Ovary (tissue), 9 donors: ENCODE results near the gene TMEM132D. TPM values are rescaled to one million over a fixed set of nuclear protein-coding genes. Genes with fewer than 3 reads are reported as not detected.

ENCODE experiments used
- DNase-seq, 5 donors: peaks; one replicate each; pipeline ENCODE4 v3.0.0-alpha.2; 2019 to 2020
- H3K27ac ChIP-seq, 2 donors: fragments of 200-600 bp; one replicate each; pipeline versions ENCODE4 v1.5.1 to v1.8.0; 2019 to 2022
- H3K27me3 ChIP-seq: fragments of 200-600 bp; one replicate; pipeline ENCODE4 v1.8.0; 2022
- H3K36me3 ChIP-seq: fragments of 200-600 bp; sonication (generic); one replicate; pipeline ENCODE4 v1.5.1; 2019
- H3K4me1 ChIP-seq: one replicate; pipeline ENCODE4 v1.8.1; 2013; ENCODE audit warnings: mild to moderate bottlenecking, moderate library complexity; ENCODE audit not compliant: insufficient read depth
- H3K4me3 ChIP-seq: fragments of 200-600 bp; sonication (generic); one replicate; pipeline ENCODE4 v1.5.1; 2017
- H3K9me3 ChIP-seq, 2 donors: fragments of 200-600 bp in 1 of 2; sonication (generic) in 1 of 2; one replicate each; pipeline versions ENCODE4 v1.5.1 to v1.8.1; 2013 to 2019; ENCODE audit warnings: mild to moderate bottlenecking in 1 of 2, moderate library complexity in 1 of 2
- EP300 ChIP-seq: sonication (generic); formaldehyde crosslinking; IDR thresholded peaks from one replicate; pipeline ENCODE4 v1.6.1; 2017; ENCODE audit warnings: antibody characterized with exemption
- POLR2A ChIP-seq: fragments of 450-650 bp; IDR thresholded peaks from one replicate; pipeline ENCODE4 v1.6.1; 2017; ENCODE audit warnings: antibody characterized with exemption, mild to moderate bottlenecking, moderate library complexity
- WGBS, 3 donors: extraction: QIAGEN DNeasy Blood & Tissue Kit in 1 of 3; methylation state at CpG; one replicate each; pipeline versions ENCODE4 v1.1.5 to v1.1.7; 2013 to 2017; 5-methylcytosine and 5-hydroxymethylcytosine counted together
- intact Hi-C, 4 donors: fragments of 100-400 bp; cut with DNase I; formaldehyde crosslinking; loops; one replicate each; pipeline versions ENCODE4 v1.11.0 to v1.15.1; 2022 to 2023
- polyA plus RNA-seq, 2 donors: library from polyadenylated mRNA; stranded (reverse); fragments of 200-250 nt in 1 of 2; fragments of 350-450 nt in 1 of 2; fragmentation: Illumina TruSeq in 1 of 2; extraction: RNeasy Lipid Tissue Mini Kit (QIAGEN cat#74804) in 1 of 2; gene quantifications; one replicate each; pipeline ENCODE4 v1.2.3, GENCODE V29; 2013 to 2014
- total RNA-seq, 7 donors: library from RNA; depleted of rRNA in 2 of 7; stranded (reverse); fragments of >200 nt in 2 of 7; fragmentation: NEBNext Ultra II Directional in 3 of 7; extraction: Animal tissue kit (Norgen Biotek cat#: 25700) in 3 of 7; gene quantifications; one replicate each; pipeline versions ENCODE4 v1.1.0 to v1.2.4, GENCODE V29; 2016 to 2023
- TF ChIP-seq, protein P1 (sequence below), 3 donors: fragments of 450-650 bp in 2 of 3; fragments of 200-600 bp in 1 of 3; IDR thresholded peaks; one replicate each; pipeline versions ENCODE4 v1.5.1 to v1.8.0; 2016 to 2022; ENCODE audit warnings: antibody characterized with exemption in 3 of 3, mild to moderate bottlenecking in 1 of 3
- donor health status: DM: no; HTN: no; CAD: no; lungs with moderate emphysema.
- donor health status: DM: no; HTN: no; CAD: no.
- donor health status: Bipolar disorder and iron deficiency.
- donor health status: DM: yes; HTN: yes; CAD: no.
- donor health status: DM: no; HTN: no; CAD: no.
- donor health status: DM: yes; HTN: yes; CAD: no.

Gene TMEM132D
- total and polyA plus RNA-seq, 9 donors: 0.04 TPM; not detected in 8

DNA sequence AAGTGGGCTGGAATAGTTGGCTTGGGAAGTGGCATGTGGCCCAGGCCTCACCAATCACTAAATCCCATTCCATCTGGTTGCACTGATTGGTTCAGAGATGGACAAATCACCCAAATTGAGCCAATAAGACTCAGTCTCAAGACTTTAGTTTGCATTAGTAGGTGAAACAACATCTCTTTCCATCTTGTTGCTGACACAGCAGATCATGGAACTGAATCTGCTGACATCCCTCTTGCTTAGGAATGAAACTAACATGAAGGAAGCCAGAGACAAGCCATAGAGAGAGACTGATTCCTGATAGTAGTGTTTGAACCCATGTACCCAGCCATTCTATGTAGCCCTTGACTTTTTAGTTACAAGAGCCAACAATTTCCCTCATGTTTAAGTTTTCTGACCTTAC lies 743.5 kb downstream of the TMEM132D start:
- Histone ChIP-seq H3K4me3 (no peak overlapping the region), H3K27me3 (no peaks in the 10 kb centered on the region), H3K27ac (no peak overlapping the region), H3K4me1 (no peaks in the 10 kb centered on the region), H3K36me3 (no peaks in the 10 kb centered on the region), H3K9me3 (no peaks in the 10 kb centered on the region)
- TF ChIP-seq EP300: no peak
- TF ChIP-seq, protein P1, sequence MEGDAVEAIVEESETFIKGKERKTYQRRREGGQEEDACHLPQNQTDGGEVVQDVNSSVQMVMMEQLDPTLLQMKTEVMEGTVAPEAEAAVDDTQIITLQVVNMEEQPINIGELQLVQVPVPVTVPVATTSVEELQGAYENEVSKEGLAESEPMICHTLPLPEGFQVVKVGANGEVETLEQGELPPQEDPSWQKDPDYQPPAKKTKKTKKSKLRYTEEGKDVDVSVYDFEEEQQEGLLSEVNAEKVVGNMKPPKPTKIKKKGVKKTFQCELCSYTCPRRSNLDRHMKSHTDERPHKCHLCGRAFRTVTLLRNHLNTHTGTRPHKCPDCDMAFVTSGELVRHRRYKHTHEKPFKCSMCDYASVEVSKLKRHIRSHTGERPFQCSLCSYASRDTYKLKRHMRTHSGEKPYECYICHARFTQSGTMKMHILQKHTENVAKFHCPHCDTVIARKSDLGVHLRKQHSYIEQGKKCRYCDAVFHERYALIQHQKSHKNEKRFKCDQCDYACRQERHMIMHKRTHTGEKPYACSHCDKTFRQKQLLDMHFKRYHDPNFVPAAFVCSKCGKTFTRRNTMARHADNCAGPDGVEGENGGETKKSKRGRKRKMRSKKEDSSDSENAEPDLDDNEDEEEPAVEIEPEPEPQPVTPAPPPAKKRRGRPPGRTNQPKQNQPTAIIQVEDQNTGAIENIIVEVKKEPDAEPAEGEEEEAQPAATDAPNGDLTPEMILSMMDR (IDR thresholded peaks at IDR 0.05): no peak
- no peak for TF ChIP-seq POLR2A
- DNase-seq: no peak
- intact Hi-C loops: no loop called here

DNA sequence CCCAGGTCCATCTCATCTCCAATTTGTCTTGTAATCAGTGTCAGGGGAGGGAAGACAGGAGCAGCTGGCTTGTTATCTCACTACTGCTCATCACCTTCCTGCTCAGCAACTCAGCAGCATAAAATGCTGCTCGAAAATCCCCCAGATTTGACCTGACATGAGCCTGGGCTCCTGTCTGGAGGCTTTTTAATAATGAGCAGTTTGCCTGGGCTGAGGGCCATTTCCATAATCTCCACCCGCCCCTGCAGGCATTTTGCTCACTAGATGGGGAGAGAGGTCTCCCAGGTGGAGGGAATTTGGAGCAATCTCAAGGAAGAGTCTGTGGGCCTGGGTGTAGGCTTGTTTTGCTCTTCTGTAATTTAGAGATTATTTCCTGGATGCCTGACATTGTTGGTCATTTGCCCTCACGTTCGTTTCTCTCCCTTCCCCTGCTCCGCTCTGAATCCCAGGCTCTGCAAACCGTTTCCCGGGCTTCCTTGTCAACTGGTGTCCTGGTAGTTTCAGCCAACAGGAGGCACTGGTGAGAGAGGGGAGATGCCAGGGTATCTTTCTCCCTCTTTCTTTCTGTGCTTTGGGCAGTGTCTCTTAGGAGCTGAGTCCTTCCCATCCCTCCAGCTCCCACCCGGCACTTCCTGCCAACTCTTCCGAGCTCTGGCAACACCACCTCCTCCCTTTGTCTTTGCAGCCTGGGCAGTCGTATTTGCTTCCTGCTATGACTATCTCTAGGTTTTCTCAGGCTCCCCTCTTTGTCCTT lies 751.3 kb downstream of the TMEM132D start:
- TF ChIP-seq, protein P1 (IDR thresholded peaks at IDR 0.05): no peak
- TF ChIP-seq EP300 (no peak), POLR2A (no peak)
- no peak for DNase-seq
- H3K36me3 ChIP-seq: no peaks in the 10 kb centered on the region
- 10 to 26% (median 17%) methylated on average over 10 of the region's 10 CpGs for WGBS, 3 donors
- no peaks in the 10 kb centered on the region for H3K4me1 ChIP-seq
- H3K27me3 ChIP-seq: no peaks in the 10 kb centered on the region
- H3K4me3 ChIP-seq: no peak overlapping the region
- H3K9me3 ChIP-seq: no peaks in the 10 kb centered on the region
- intact Hi-C loops: no loop called here
- H3K27ac ChIP-seq: no peak overlapping the region

DNA sequence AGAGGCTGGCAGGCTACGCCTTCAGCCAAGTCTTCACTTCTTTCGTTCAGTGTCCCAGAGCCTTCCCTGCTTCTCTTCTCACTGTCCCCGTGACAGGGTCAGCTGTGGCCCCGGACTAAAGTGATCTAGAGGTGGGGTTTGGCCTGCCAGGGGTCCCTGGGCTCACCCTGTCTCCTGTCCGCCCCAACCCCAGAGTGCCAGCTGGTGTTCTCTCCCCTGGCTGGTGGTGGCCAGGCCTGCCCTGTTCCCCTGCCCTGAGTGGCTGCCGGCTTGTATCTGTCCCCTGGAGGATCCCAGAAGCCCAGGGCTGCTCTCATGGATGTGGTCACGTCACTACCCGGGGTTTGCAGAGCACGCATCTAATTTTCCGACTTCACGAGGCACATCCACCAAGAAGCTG lies 753.1 kb downstream of the TMEM132D start:
- DNase-seq: no peak
- intact Hi-C loops: no loop called here
- TF ChIP-seq EP300: no peak
- TF ChIP-seq POLR2A: no peak
- TF ChIP-seq, protein P1 (IDR thresholded peaks at IDR 0.05): no peak
- Histone ChIP-seq H3K9me3 (no peaks in the 10 kb centered on the region), H3K4me3 (no peak overlapping the region), H3K36me3 (no peaks in the 10 kb centered on the region), H3K27me3 (no peaks in the 10 kb centered on the region), H3K4me1 (no peaks in the 10 kb centered on the region), H3K27ac (no peak overlapping the region)
- WGBS, 3 donors: 64 to 73% (median 72%) methylated on average over 11 of the region's 11 CpGs

DNA sequence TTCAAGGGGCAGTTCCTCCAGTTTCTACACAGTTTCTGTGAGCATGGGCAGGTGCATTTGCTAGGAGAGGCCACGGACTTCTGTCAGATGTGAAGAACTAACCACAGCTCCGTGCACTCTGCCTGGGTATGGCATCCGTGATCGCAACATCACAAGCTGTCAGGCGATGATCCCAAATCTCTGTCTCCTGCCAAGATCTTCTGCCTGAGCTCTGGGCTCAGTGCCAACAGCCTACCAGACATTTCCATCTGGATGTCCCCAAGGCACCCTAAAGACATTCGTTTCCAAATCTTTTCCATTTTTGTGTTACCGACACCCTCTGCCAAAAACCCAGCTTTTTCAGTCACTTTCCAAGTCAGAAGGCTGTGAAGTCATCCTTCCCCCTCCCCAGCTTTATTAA lies 758.4 kb downstream of the TMEM132D start:
- no peak overlapping the region for H3K4me3 ChIP-seq
- H3K9me3 ChIP-seq: no peaks in the 10 kb centered on the region
- no peaks in the 10 kb centered on the region for H3K27me3 ChIP-seq
- H3K36me3 ChIP-seq: no peaks in the 10 kb centered on the region
- no peak for TF ChIP-seq POLR2A
- TF ChIP-seq, protein P1 (IDR thresholded peaks at IDR 0.05): no peak
- TF ChIP-seq EP300: no peak
- no peak overlapping the region for H3K27ac ChIP-seq
- intact Hi-C loops: no loop called here
- no peaks in the 10 kb centered on the region for H3K4me1 ChIP-seq
- no peak for DNase-seq
- 57 to 64% (median 64%) methylated on average over 7 of the region's 7 CpGs for WGBS, 3 donors
